ENCODE measurements around the gene KLHL3. TPM values are rescaled to one million over a fixed set of nuclear protein-coding genes. Genes with fewer than 3 reads are reported as not detected.

KLHL3 gene
- total and polyA plus RNA-seq, 4 donors, result 0.91 to 8.8 (median 3.7) TPM

DNA sequence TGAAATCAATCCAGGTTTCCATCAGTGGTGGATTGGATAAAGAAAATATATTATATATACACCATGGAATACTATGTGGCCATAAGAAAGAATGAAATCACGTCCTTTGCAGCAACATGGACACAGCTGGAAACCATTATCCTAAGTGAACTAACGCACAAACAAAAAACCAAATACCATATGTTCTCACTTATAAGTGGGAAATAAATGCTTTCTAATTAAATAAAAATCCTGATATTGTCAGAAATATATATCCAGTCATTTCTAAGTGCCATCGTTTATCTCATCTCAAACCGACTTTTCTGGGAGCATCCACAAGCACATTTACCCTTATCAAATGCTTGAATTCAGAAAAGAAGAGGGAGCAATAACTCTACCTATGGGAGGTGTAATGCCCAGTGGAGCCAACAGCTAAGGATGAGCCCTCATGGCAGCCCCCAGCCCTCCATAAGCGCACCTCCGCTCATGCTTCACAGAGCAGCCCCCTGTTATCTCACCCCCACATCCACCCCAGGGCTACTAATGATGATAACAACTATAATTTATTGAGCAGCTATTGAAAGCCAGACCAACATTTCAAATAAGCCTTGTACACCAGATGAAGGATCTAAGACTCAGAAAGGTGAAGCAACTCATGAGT is 135.0 kb downstream of the KLHL3 start (continued):
- TF ChIP-seq, protein P1, sequence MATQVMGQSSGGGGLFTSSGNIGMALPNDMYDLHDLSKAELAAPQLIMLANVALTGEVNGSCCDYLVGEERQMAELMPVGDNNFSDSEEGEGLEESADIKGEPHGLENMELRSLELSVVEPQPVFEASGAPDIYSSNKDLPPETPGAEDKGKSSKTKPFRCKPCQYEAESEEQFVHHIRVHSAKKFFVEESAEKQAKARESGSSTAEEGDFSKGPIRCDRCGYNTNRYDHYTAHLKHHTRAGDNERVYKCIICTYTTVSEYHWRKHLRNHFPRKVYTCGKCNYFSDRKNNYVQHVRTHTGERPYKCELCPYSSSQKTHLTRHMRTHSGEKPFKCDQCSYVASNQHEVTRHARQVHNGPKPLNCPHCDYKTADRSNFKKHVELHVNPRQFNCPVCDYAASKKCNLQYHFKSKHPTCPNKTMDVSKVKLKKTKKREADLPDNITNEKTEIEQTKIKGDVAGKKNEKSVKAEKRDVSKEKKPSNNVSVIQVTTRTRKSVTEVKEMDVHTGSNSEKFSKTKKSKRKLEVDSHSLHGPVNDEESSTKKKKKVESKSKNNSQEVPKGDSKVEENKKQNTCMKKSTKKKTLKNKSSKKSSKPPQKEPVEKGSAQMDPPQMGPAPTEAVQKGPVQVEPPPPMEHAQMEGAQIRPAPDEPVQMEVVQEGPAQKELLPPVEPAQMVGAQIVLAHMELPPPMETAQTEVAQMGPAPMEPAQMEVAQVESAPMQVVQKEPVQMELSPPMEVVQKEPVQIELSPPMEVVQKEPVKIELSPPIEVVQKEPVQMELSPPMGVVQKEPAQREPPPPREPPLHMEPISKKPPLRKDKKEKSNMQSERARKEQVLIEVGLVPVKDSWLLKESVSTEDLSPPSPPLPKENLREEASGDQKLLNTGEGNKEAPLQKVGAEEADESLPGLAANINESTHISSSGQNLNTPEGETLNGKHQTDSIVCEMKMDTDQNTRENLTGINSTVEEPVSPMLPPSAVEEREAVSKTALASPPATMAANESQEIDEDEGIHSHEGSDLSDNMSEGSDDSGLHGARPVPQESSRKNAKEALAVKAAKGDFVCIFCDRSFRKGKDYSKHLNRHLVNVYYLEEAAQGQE (IDR thresholded peaks at IDR 0.05), result no peak
- TF ChIP-seq, protein P2, sequence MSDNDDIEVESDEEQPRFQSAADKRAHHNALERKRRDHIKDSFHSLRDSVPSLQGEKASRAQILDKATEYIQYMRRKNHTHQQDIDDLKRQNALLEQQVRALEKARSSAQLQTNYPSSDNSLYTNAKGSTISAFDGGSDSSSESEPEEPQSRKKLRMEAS (IDR thresholded peaks at IDR 0.05), result no peak
- TF ChIP-seq NR2F2 (IDR thresholded peaks at IDR 0.05) (no peak), ATF3 (IDR thresholded peaks at IDR 0.05) (no peak), YY1 (IDR thresholded peaks at IDR 0.05) (no peak), RAD21 (IDR thresholded peaks at IDR 0.05) (no peak), HNF4A (conservative IDR thresholded peaks at IDR 0.05) (no peak), EGR1 (IDR thresholded peaks at IDR 0.05; ENCODE audit: low read depth in 2 of 2) (no peak)

DNA sequence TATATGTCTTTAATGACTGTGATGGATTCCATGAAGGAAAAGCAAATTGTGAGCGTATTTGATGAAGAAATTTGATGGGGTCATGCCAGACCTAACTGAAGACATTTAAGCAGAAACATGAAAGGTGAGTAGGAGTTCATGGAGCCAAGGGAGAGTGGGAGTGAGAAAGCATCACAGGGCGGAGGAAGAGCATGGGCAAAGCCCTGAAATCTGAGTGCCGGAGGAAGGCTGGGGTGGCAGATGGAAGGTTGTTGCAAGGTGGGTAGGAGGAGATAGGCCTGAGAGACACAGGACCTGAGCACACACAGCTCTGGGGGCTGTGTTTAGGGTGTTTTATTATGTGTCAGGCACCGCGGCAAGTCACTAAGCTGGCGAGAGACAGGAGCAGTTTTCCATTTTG is 136.4 kb downstream of the KLHL3 start:
- H3K27me3 ChIP-seq (ENCODE audit: control insufficient read depth in 4 of 4, insufficient read depth in 4 of 4, low read length in 3 of 4), result peaks cover 0 to 5% (median 0%) of the 10 kb centered on the region in 4 donors
- H3K9me3 ChIP-seq (ENCODE audit: control insufficient read depth in 4 of 4, low read length in 3 of 4), result no peaks in the 10 kb centered on the region
- peak; percentile 9 for DNase-seq (ENCODE audit: low spot score)
- 90% methylated on average over 6 of the region's 6 CpGs for WGBS
- no peak overlapping the region for H3K4me3 ChIP-seq (ENCODE audit: low read depth in 1 of 3, low read length in 3 of 3)
- no peak for TF ChIP-seq YY1 (IDR thresholded peaks at IDR 0.05)
- no peak for TF ChIP-seq RXRA (IDR thresholded peaks at IDR 0.05)
- TF ChIP-seq CTCF (IDR thresholded peaks at IDR 0.05; ENCODE audit: low read depth, low read length, missing input control), result no peak
- TF ChIP-seq GABPA (IDR thresholded peaks at IDR 0.05 in 1 of 2, conservative IDR thresholded peaks at IDR 0.05 in 1 of 2), result no peak
- TF ChIP-seq NR2F2 (IDR thresholded peaks at IDR 0.05), result no peak
- no peak for TF ChIP-seq ATF3 (IDR thresholded peaks at IDR 0.05)
- no peak for TF ChIP-seq TAF1 (conservative IDR thresholded peaks at IDR 0.05)
- TF ChIP-seq HNF4A (conservative IDR thresholded peaks at IDR 0.05), result no peak
- TF ChIP-seq SP1 (IDR thresholded peaks at IDR 0.05), result no peak
- TF ChIP-seq JUND (IDR thresholded peaks at IDR 0.05), result no peak
- no peak for TF ChIP-seq HNF4G (IDR thresholded peaks at IDR 0.05)
- H3K27ac ChIP-seq (ENCODE audit: low read depth in 1 of 2, low read length in 2 of 2), result no peak overlapping the region
- no peaks in the 10 kb centered on the region for H3K36me3 ChIP-seq (ENCODE audit: control insufficient read depth in 4 of 4, insufficient read depth in 3 of 4, low read depth in 1 of 4, low read length in 3 of 4)
- no peaks in the 10 kb centered on the region for H3K4me1 ChIP-seq (ENCODE audit: control insufficient read depth in 4 of 4, insufficient read depth in 4 of 4, low read length in 3 of 4)
- no peak overlapping the region for H3K9ac ChIP-seq (ENCODE audit: low read depth in 1 of 2, low read length in 2 of 2)

Data from liver (tissue), 9 donors.